HepG2 (cell line): ENCODE results near the gene IRF3. TPM values are rescaled to one million over a fixed set of nuclear protein-coding genes. Genes with fewer than 3 reads are reported as not detected.

Source experiments
- DMAP1 ChIP-seq: IDR thresholded peaks from 2 replicates; pipeline ENCODE4 v1.6.1; 2016
- E2F2 ChIP-seq: sonication (generic); formaldehyde crosslinking; IDR thresholded peaks from 2 replicates; pipeline ENCODE4 v1.4.0; 2020; ENCODE audit warnings: missing genetic modification reagents, borderline replicate concordance
- FIP1L1 ChIP-seq: fragments of 200-400 bp; formaldehyde crosslinking; IDR thresholded peaks from 2 replicates; pipeline ENCODE4 v1.6.1; 2018; ENCODE audit warnings: low read depth, mild to moderate bottlenecking, low read length, moderate library complexity, borderline replicate concordance; ENCODE audit not compliant: insufficient read depth
- GZF1 ChIP-seq: sonication (generic); formaldehyde crosslinking; IDR thresholded peaks from 2 replicates; pipeline ENCODE4 v1.5.1; 2020; ENCODE audit warnings: mild to moderate bottlenecking, missing genetic modification reagents
- HNRNPL ChIP-seq: fragments of 200-400 bp; formaldehyde crosslinking; IDR thresholded peaks from 2 replicates; pipeline ENCODE4 v1.6.1; 2017; ENCODE audit warnings: mild to moderate bottlenecking, low read depth, low read length
- NPAS2 ChIP-seq: sonication (generic); formaldehyde crosslinking; IDR thresholded peaks from 2 replicates; pipeline ENCODE4 v1.8.0; 2022; ENCODE audit warnings: mild to moderate bottlenecking, missing genetic modification reagents, borderline replicate concordance
- PHF5A ChIP-seq: IDR thresholded peaks from one replicate; pipeline ENCODE4 v1.6.1; 2018; ENCODE audit warnings: low read depth, missing genetic modification reagents; ENCODE audit not compliant: unreplicated experiment
- SAP130 ChIP-seq: IDR thresholded peaks from 2 replicates; pipeline ENCODE4 v1.6.1; 2016; ENCODE audit warnings: low read depth
- SUZ12 ChIP-seq: fragments of 150-350 bp; IDR thresholded peaks from 2 replicates; pipeline ENCODE4 v1.6.1; 2014; ENCODE audit warnings: low read depth, low read length
- THAP8 ChIP-seq: sonication (generic); formaldehyde crosslinking; IDR thresholded peaks from 2 replicates; pipeline ENCODE4 v1.5.1; 2020; ENCODE audit warnings: missing genetic modification reagents, mild to moderate bottlenecking, borderline replicate concordance
- ZBTB46 ChIP-seq: sonication (generic); formaldehyde crosslinking; IDR thresholded peaks from 2 replicates; pipeline ENCODE4 v1.4.0; 2020; ENCODE audit warnings: mild to moderate bottlenecking, missing genetic modification reagents, borderline replicate concordance
- ZFP82 ChIP-seq: sonication (generic); formaldehyde crosslinking; IDR thresholded peaks from 2 replicates; pipeline ENCODE4 v1.5.1; 2020; ENCODE audit warnings: mild to moderate bottlenecking, missing genetic modification reagents, borderline replicate concordance
- ZNF841 ChIP-seq: sonication (generic); formaldehyde crosslinking; IDR thresholded peaks from 2 replicates; pipeline ENCODE4 v1.8.1; 2023; ENCODE audit warnings: missing genetic modification reagents, borderline replicate concordance
- ZZZ3 ChIP-seq: sonication (generic); formaldehyde crosslinking; IDR thresholded peaks from 2 replicates; pipeline ENCODE4 v1.4.0; 2020; ENCODE audit warnings: missing genetic modification reagents, mild to moderate bottlenecking, borderline replicate concordance
- polyA plus RNA-seq, 8 experiments: library from polyadenylated mRNA; depleted of rRNA in 3 of 8; stranded (reverse) in 7 of 8; unstranded in 1 of 8; fragments of >200 nt; fragmentation: Illumina TruSeq in 4 of 8; extraction: Trizol in 4 of 8; gene quantifications; 2 replicates each; pipeline versions ENCODE4 v1.2.1 to v1.2.3, GENCODE V29; 2011 to 2016; ENCODE audit warnings: low read depth in 4 of 8, missing spikeins in 1 of 8, mixed read lengths in 1 of 8; ENCODE audit not compliant: insufficient read depth in 1 of 8
- total RNA-seq, 5 experiments: library from RNA; depleted of rRNA; stranded (reverse); fragments of >200 nt; fragmentation: Illumina TruSeq; extraction: Trizol; gene quantifications; 2 replicates each; pipeline ENCODE4 v1.2.3, GENCODE V29; 2016; ENCODE audit warnings: low read depth in 1 of 5
- TF ChIP-seq, protein P1 (sequence below): sonication (generic); formaldehyde crosslinking; IDR thresholded peaks from 2 replicates; pipeline ENCODE4 v1.8.0; 2022; ENCODE audit warnings: low read depth, missing genetic modification reagents
- TF ChIP-seq, protein P2 (sequence below): sonication (generic); formaldehyde crosslinking; IDR thresholded peaks from 2 replicates; pipeline ENCODE4 v1.4.0; 2020; ENCODE audit warnings: missing genetic modification reagents
- TF ChIP-seq, protein P3 (sequence below): sonication (generic); formaldehyde crosslinking; IDR thresholded peaks from 2 replicates; pipeline ENCODE4 v1.4.0; 2020; ENCODE audit warnings: mild to moderate bottlenecking, missing genetic modification reagents, borderline replicate concordance

Gene IRF3
- total and polyA plus RNA-seq, 2 of the 13 experiments (the other 11 are each of a cell fraction or from before 2014, with no cell fraction given): 61.9 to 65.5 TPM

GRCh38 chr19:49677231-49677900 is 11.7 kb upstream of the IRF3 start, which contains the start of gene PRMT1 (continued):
- TF ChIP-seq ZBTB46 (0 out of 2 replicates have a peak, but pooled peaks have one; percentile 41), SAP130 (peak; percentile 94), NPAS2 (CRISPR knock-in tag) (no peak), SUZ12 (no peak), E2F2 (CRISPR knock-in tag) (no peak), PHF5A (no peak), HNRNPL (peak; percentile 74; the same call in 1 of the 2 replicates), ZFP82 (CRISPR knock-in tag) (peak; percentile 53; the same call in 1 of the 2 replicates), ZNF841 (no peak), THAP8 (CRISPR knock-in tag) (0 out of 2 replicates have a peak, but pooled peaks have one; percentile 65), GZF1 (CRISPR knock-in tag) (no peak), ZZZ3 (no peak), DMAP1 (peak; percentile 97), FIP1L1 (no peak)
- TF ChIP-seq, protein P1, sequence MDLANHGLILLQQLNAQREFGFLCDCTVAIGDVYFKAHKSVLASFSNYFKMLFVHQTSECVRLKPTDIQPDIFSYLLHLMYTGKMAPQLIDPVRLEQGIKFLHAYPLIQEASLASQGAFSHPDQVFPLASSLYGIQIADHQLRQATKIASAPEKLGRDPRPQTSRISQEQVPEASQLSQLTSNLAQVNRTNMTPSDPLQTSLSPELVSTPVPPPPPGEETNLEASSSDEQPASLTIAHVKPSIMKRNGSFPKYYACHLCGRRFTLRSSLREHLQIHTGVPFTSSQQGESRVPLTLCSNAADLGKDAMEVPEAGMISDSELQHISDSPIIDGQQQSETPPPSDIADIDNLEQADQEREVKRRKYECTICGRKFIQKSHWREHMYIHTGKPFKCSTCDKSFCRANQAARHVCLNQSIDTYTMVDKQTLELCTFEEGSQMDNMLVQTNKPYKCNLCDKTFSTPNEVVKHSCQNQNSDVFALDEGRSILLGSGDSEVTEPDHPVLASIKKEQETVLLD: no peak
- TF ChIP-seq, protein P2, sequence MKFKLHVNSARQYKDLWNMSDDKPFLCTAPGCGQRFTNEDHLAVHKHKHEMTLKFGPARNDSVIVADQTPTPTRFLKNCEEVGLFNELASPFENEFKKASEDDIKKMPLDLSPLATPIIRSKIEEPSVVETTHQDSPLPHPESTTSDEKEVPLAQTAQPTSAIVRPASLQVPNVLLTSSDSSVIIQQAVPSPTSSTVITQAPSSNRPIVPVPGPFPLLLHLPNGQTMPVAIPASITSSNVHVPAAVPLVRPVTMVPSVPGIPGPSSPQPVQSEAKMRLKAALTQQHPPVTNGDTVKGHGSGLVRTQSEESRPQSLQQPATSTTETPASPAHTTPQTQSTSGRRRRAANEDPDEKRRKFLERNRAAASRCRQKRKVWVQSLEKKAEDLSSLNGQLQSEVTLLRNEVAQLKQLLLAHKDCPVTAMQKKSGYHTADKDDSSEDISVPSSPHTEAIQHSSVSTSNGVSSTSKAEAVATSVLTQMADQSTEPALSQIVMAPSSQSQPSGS (CRISPR knock-in tag): no peak
- TF ChIP-seq, protein P3, sequence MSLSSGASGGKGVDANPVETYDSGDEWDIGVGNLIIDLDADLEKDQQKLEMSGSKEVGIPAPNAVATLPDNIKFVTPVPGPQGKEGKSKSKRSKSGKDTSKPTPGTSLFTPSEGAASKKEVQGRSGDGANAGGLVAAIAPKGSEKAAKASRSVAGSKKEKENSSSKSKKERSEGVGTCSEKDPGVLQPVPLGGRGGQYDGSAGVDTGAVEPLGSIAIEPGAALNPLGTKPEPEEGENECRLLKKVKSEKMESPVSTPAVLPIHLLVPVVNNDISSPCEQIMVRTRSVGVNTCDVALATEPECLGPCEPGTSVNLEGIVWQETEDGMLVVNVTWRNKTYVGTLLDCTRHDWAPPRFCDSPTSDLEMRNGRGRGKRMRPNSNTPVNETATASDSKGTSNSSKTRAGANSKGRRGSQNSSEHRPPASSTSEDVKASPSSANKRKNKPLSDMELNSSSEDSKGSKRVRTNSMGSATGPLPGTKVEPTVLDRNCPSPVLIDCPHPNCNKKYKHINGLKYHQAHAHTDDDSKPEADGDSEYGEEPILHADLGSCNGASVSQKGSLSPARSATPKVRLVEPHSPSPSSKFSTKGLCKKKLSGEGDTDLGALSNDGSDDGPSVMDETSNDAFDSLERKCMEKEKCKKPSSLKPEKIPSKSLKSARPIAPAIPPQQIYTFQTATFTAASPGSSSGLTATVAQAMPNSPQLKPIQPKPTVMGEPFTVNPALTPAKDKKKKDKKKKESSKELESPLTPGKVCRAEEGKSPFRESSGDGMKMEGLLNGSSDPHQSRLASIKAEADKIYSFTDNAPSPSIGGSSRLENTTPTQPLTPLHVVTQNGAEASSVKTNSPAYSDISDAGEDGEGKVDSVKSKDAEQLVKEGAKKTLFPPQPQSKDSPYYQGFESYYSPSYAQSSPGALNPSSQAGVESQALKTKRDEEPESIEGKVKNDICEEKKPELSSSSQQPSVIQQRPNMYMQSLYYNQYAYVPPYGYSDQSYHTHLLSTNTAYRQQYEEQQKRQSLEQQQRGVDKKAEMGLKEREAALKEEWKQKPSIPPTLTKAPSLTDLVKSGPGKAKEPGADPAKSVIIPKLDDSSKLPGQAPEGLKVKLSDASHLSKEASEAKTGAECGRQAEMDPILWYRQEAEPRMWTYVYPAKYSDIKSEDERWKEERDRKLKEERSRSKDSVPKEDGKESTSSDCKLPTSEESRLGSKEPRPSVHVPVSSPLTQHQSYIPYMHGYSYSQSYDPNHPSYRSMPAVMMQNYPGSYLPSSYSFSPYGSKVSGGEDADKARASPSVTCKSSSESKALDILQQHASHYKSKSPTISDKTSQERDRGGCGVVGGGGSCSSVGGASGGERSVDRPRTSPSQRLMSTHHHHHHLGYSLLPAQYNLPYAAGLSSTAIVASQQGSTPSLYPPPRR (CRISPR knock-in tag): peak; percentile 22; the same call in 1 of the 2 replicates
